ENCODE results near the gene CEL. TPM values are rescaled to one million over a fixed set of nuclear protein-coding genes. Genes with fewer than 3 reads are reported as not detected.
"Not testable (repeated sequence)": the region's sequence is repeated elsewhere in the genome, so short reads cannot be mapped to it uniquely, and the experiment has no call there.

Gene CEL
- total RNA-seq, 2 donors from 2014 or later: 1.7 to 2.8 TPM

DNA sequence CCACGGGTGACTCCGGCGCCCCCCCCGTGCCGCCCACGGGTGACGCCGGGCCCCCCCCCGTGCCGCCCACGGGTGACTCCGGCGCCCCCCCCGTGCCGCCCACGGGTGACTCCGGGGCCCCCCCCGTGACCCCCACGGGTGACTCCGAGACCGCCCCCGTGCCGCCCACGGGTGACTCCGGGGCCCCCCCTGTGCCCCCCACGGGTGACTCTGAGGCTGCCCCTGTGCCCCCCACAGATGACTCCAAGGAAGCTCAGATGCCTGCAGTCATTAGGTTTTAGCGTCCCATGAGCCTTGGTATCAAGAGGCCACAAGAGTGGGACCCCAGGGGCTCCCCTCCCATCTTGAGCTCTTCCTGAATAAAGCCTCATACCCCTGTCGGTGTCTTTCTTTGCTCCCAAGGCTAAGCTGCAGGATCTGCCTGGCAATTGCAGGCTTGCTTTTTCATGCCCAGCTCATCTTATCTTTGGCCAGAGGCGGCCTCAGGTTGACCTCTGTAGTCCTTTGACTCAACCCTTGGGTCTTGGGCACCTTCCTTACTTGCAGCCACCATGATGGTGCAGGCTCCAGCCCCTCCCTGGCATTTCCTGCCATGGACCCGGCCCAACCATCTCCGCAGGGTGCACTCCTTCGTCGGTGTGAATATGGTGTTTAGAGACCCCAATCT, 9.8 kb downstream of the CEL start:
- Histone ChIP-seq H3K36me3 (no peaks in the 10 kb centered on the region), H3K9me3 (no peaks in the 10 kb centered on the region), H3K4me3 (no peak overlapping the region), H3K4me1 (replicated peaks) (no peaks in the 10 kb centered on the region), H3K27me3 (replicated peaks; ENCODE audit: insufficient read depth) (no peaks in the 10 kb centered on the region), H3K27ac (no peak overlapping the region)
- WGBS: 96% methylated on average over 7 of the region's 33 CpGs
- no peak for DNase-seq (ENCODE audit: low spot score)
- intact Hi-C loops (cut with DNase I): no loop called here
- TF ChIP-seq POLR2AphosphoS5 (IDR thresholded peaks at IDR 0.05): no peak
- TF ChIP-seq, protein P1, sequence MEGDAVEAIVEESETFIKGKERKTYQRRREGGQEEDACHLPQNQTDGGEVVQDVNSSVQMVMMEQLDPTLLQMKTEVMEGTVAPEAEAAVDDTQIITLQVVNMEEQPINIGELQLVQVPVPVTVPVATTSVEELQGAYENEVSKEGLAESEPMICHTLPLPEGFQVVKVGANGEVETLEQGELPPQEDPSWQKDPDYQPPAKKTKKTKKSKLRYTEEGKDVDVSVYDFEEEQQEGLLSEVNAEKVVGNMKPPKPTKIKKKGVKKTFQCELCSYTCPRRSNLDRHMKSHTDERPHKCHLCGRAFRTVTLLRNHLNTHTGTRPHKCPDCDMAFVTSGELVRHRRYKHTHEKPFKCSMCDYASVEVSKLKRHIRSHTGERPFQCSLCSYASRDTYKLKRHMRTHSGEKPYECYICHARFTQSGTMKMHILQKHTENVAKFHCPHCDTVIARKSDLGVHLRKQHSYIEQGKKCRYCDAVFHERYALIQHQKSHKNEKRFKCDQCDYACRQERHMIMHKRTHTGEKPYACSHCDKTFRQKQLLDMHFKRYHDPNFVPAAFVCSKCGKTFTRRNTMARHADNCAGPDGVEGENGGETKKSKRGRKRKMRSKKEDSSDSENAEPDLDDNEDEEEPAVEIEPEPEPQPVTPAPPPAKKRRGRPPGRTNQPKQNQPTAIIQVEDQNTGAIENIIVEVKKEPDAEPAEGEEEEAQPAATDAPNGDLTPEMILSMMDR (IDR thresholded peaks at IDR 0.05): no peak
- TF ChIP-seq POLR2A (IDR thresholded peaks at IDR 0.05): no peak

DNA sequence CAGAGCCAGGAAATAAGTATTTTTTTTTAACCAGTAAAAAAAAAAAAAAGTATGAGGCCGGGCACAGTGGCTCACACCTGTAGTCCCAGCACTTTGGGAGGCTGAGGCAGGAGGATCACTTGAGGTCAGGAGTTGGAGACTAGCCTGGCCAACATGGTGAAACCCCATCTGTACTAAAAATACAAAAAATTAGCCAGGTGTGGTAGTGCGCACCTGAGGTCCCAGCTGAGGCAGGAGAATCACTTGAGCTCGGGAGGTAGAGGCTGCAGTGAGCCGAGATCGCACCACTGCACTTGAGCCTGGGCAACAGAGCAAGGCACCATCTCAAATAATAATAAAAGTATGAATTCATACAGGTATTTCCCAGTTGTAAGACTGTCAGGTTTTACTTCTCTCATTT, 10.4 kb downstream of the CEL start:
- H3K27ac ChIP-seq; DNase-seq (ENCODE audit: low spot score); H3K36me3 ChIP-seq; intact Hi-C loops (cut with DNase I); H3K27me3 ChIP-seq (replicated peaks; ENCODE audit: insufficient read depth); H3K9me3 ChIP-seq; H3K4me1 ChIP-seq (replicated peaks); H3K4me3 ChIP-seq: not testable (repeated sequence)
- 93% methylated on average over 5 of the region's 5 CpGs for WGBS

DNA sequence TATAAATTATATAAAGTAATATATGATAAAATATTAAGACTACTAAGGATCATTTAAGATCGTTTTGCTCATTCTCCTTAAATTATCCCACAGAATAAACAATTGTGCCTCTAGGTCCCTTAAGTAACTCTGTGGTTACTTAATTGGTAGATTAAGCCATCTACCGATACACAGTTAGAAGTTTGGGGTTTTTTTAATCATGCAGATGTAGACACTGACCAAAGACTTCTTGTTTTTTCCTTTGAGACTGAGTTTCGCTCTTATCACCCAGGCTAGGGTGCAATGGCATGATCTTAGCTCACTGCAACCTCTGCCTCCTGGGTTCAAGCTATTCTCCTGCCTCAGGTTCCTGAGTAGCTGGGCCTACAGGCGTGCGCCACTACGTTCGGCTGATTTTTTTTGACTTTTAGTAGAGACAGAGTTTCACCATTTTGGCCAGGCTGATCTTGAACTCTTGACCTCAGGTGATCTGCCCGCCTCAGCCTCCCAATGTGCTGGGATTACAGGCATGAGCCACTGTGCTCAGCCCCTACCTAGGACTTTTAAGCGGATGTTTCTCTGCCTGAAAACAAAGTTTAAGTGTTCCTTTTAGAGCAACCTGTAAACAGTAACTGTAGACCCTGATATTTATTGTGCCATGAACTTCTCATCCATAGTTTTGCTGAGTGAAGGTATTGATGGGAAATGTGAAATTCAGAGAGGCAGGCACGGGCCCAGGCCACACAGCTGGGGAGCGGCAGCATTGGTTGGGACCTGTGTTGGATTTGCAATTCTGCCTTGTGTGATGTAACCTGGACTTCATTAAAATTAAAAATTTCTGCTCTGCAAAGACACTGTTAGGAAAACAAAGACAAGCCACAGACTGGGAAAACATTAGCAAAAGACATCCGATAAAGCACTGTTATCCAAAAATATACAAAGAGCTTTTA, 11.6 kb downstream of the CEL start:
- WGBS: 85% methylated on average over 12 of the region's 12 CpGs
- no peak for TF ChIP-seq POLR2AphosphoS5 (IDR thresholded peaks at IDR 0.05)
- TF ChIP-seq POLR2A (IDR thresholded peaks at IDR 0.05): no peak
- TF ChIP-seq, protein P1 (IDR thresholded peaks at IDR 0.05): no peak
- intact Hi-C loops (cut with DNase I): no loop called here

DNA sequence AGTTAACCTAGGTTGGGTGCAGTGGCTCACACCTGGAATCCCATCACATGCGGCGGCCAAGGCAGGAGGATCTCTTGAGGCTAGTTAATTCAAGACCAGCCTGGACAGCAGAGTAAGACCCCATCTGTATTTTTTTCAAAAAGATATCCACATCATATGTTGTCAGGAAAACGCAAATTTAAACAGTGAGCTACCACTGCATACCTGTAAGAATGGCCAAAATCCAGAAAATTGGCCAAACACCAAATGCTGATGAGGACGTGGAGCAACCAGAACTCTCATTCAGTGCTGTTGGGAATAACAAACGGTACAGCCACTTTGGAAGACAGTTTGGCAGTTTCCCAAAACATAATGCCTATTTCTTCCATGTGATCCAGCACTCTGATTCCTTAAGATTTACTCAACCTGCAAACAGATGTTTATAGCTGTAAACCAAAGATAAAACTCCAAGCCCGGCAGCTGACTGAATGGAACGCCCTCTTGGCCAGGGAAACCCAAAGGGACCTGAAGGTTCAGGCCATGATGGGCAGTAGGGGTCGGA, 12.4 kb downstream of the CEL start:
- no peaks in the 10 kb centered on the region for H3K36me3 ChIP-seq
- no peak for DNase-seq (ENCODE audit: low spot score)

More for the DNA sequence above, 11.6 kb downstream of the CEL start:
- H3K27ac ChIP-seq: no peak overlapping the region
- DNase-seq (ENCODE audit: low spot score): no peak
- no peaks in the 10 kb centered on the region for H3K9me3 ChIP-seq
- H3K27me3 ChIP-seq (replicated peaks; ENCODE audit: insufficient read depth): no peaks in the 10 kb centered on the region
- H3K4me3 ChIP-seq: no peak overlapping the region
- H3K4me1 ChIP-seq (replicated peaks): no peaks in the 10 kb centered on the region
- no peaks in the 10 kb centered on the region for H3K36me3 ChIP-seq

More for the DNA sequence above, 12.4 kb downstream of the CEL start:
- no peaks in the 10 kb centered on the region for H3K9me3 ChIP-seq
- H3K4me3 ChIP-seq: no peak overlapping the region
- no peak overlapping the region for H3K27ac ChIP-seq
- WGBS: 53% methylated on average over 8 of the region's 8 CpGs
- TF ChIP-seq, protein P1 (IDR thresholded peaks at IDR 0.05): no peak
- TF ChIP-seq POLR2AphosphoS5 (IDR thresholded peaks at IDR 0.05) (no peak), POLR2A (IDR thresholded peaks at IDR 0.05) (no peak)
- intact Hi-C loops (cut with DNase I): no loop called here
- no peaks in the 10 kb centered on the region for H3K4me1 ChIP-seq (replicated peaks)
- no peaks in the 10 kb centered on the region for H3K27me3 ChIP-seq (replicated peaks; ENCODE audit: insufficient read depth)

All from prostate gland (tissue), 2 donors.